CD14-positive monocyte (primary cell): ENCODE data around the gene PHOX2B. TPM values are rescaled to one million over a fixed set of nuclear protein-coding genes. Genes with fewer than 3 reads are reported as not detected.
A peak's percentile ranks its signal among the peaks of the same experiment; 100 is the strongest.

Experiments used
- DNase-seq, 3 donors: peaks; one replicate each; pipeline ENCODE4 v3.0.0-alpha.2; 2011 to 2022
- H2AFZ ChIP-seq: 2 replicates; pipeline ENCODE4 v1.6.0; 2012; ENCODE audit warnings: mild to moderate bottlenecking, low read depth, low read length, inconsistent platforms; ENCODE audit not compliant: insufficient read depth, poor library complexity, severe bottlenecking
- H3K27ac ChIP-seq, 2 donors: 1 replicate in 1 of 2; 2 replicates in 1 of 2; pipeline ENCODE4 v1.5.1; 2012 to 2013; ENCODE audit warnings: low read length in 2 of 2, control low read depth in 1 of 2, inconsistent platforms in 1 of 2, low read depth in 1 of 2, mild to moderate bottlenecking in 1 of 2
- H3K27me3 ChIP-seq, 2 donors: one replicate each; pipeline versions ENCODE4 v1.6.0 to v1.6.1; 2011 to 2013; ENCODE audit warnings: low read length in 2 of 2; ENCODE audit not compliant: control insufficient read depth in 2 of 2, insufficient read depth in 2 of 2
- H3K36me3 ChIP-seq, 2 donors: replicated peaks in 1 of 2; 1 replicate in 1 of 2; 2 replicates in 1 of 2; pipeline versions ENCODE4 v1.5.1 to v1.6.1; 2012 to 2013; ENCODE audit warnings: low read length in 2 of 2, control low read depth in 1 of 2, inconsistent platforms in 1 of 2, mild to moderate bottlenecking in 1 of 2; ENCODE audit not compliant: insufficient read depth in 2 of 2, control insufficient read depth in 1 of 2
- H3K4me1 ChIP-seq, 2 donors: 1 replicate in 1 of 2; 2 replicates in 1 of 2; pipeline versions ENCODE4 v1.5.1 to v1.6.1; 2012 to 2013; ENCODE audit warnings: low read length in 2 of 2, control low read depth in 1 of 2, inconsistent platforms in 1 of 2, mild to moderate bottlenecking in 1 of 2, moderate library complexity in 1 of 2; ENCODE audit not compliant: insufficient read depth in 2 of 2, control insufficient read depth in 1 of 2
- H3K4me2 ChIP-seq: replicated peaks from 2 replicates; pipeline ENCODE3; 2012; ENCODE audit warnings: low read length, moderate library complexity, mild to moderate bottlenecking; ENCODE audit not compliant: poor library complexity, severe bottlenecking; ENCODE audit errors: extremely low read depth
- H3K4me3 ChIP-seq, 3 experiments: fragments of 200-600 bp in 1 of 3; sonication (generic) in 1 of 3; replicated peaks in 1 of 3; 1 replicate in 2 of 3; 2 replicates in 1 of 3; pipeline ENCODE4 v1.5.1; 2011 to 2013; ENCODE audit warnings: low read length in 3 of 3, mild to moderate bottlenecking in 3 of 3, control low read depth in 2 of 3, low read depth in 2 of 3, inconsistent platforms in 1 of 3, moderate library complexity in 1 of 3
- H3K79me2 ChIP-seq: 2 replicates; pipeline ENCODE4 v1.6.0; 2012; ENCODE audit warnings: mild to moderate bottlenecking, control low read depth, inconsistent platforms, low read length, moderate library complexity; ENCODE audit not compliant: insufficient read depth
- H3K9ac ChIP-seq: 2 replicates; pipeline ENCODE4 v1.6.0; 2017; ENCODE audit warnings: low read length, mild to moderate bottlenecking; ENCODE audit not compliant: insufficient read depth, poor library complexity, severe bottlenecking
- H3K9me3 ChIP-seq, 2 donors: replicated peaks in 1 of 2; 1 replicate in 1 of 2; 2 replicates in 1 of 2; pipeline versions ENCODE4 v1.5.1 to v1.6.1; 2012 to 2013; ENCODE audit warnings: low read length in 2 of 2, control low read depth in 1 of 2; ENCODE audit not compliant: control insufficient read depth in 1 of 2, insufficient read depth in 1 of 2
- H4K20me1 ChIP-seq: 2 replicates; pipeline ENCODE4 v1.6.0; 2012; ENCODE audit warnings: mild to moderate bottlenecking, low read length, control low read depth, moderate library complexity; ENCODE audit not compliant: insufficient read depth
- H3K27ac Mint-ChIP-seq, 7 donors: one replicate each; pipeline ENCODE4 v1.8.0; 2020; ENCODE audit warnings: mild to moderate bottlenecking in 7 of 7, mixed read lengths in 7 of 7, moderate library complexity in 6 of 7, inconsistent platforms in 2 of 7
- H3K27me3 Mint-ChIP-seq, 3 donors: one replicate each; pipeline ENCODE4 v1.8.0; 2021 to 2022; ENCODE audit warnings: low read depth in 3 of 3, mild to moderate bottlenecking in 3 of 3, mixed read lengths in 3 of 3, moderate library complexity in 3 of 3, inconsistent platforms in 1 of 3
- H3K36me3 Mint-ChIP-seq, 2 donors: one replicate each; pipeline ENCODE4 v1.8.0; 2020; ENCODE audit warnings: mixed read lengths in 2 of 2, inconsistent platforms in 1 of 2, mild to moderate bottlenecking in 1 of 2
- H3K4me1 Mint-ChIP-seq: one replicate; pipeline ENCODE4 v1.8.0; 2020; ENCODE audit warnings: mild to moderate bottlenecking, mixed read lengths
- H3K4me3 Mint-ChIP-seq, 2 donors: one replicate each; pipeline ENCODE4 v1.8.0; 2020; ENCODE audit warnings: mild to moderate bottlenecking in 2 of 2, mixed read lengths in 2 of 2, moderate library complexity in 1 of 2
- H3K9me3 Mint-ChIP-seq, 7 donors: one replicate each; pipeline ENCODE4 v1.8.0; 2020 to 2022; ENCODE audit warnings: mixed read lengths in 7 of 7, mild to moderate bottlenecking in 6 of 7, moderate library complexity in 6 of 7, inconsistent platforms in 2 of 7
- WGBS: methylation state at CpG from one replicate; pipeline ENCODE4 v1.1.5; 2013; ENCODE audit warnings: missing lambda C conversion rate; ENCODE audit not compliant: insufficient coverage; 5-methylcytosine and 5-hydroxymethylcytosine counted together
- intact Hi-C, 2 donors: fragments of 100-400 bp; cut with micrococcal nuclease; formaldehyde crosslinking; loops; one replicate each; pipeline versions ENCODE4 v1.15.0 to v1.15.1; 2023
- polyA minus RNA-seq: library from RNA; depleted of rRNA, polyadenylated mRNA; stranded (reverse); fragments of >200 nt; gene quantifications from 2 replicates; pipeline ENCODE4 v1.2.3, GENCODE V29; 2012
- polyA plus RNA-seq, 3 donors: library from polyadenylated mRNA; depleted of rRNA in 1 of 3; unstranded in 2 of 3; stranded (reverse) in 1 of 3; fragments of 300-500 nt in 2 of 3; fragments of >200 nt in 1 of 3; fragmentation: Illumina TruSeq in 2 of 3; gene quantifications; 1 replicate in 2 of 3; 2 replicates in 1 of 3; pipeline ENCODE4 v1.2.3, GENCODE V29; 2012 to 2021
- total RNA-seq, 12 experiments: library from RNA in 1 of 12; stranded (reverse) in 1 of 12; fragments of 120-200 nt in 1 of 12; gene quantifications; one replicate each; pipeline ENCODE4 v1.2.4 and lab custom pipeline; 2013 to 2026; ENCODE audit warnings: mixed read lengths in 6 of 12, inconsistent platforms in 1 of 12
- TF ChIP-seq, protein P1 (sequence below): fragments of 200-600 bp; IDR thresholded peaks from one replicate; pipeline ENCODE4 v1.8.0; 2022; ENCODE audit warnings: antibody characterized with exemption, mild to moderate bottlenecking

The PHOX2B gene
- total RNA-seq (2013): 0.04 TPM
- polyA plus RNA-seq: not detected
- polyA minus RNA-seq: not detected in 2 replicates
- total RNA-seq (lab: John Stamatoyannopoulos, UW): 0 to 0.60 (median 0) reads per million in 11 experiments

DNA sequence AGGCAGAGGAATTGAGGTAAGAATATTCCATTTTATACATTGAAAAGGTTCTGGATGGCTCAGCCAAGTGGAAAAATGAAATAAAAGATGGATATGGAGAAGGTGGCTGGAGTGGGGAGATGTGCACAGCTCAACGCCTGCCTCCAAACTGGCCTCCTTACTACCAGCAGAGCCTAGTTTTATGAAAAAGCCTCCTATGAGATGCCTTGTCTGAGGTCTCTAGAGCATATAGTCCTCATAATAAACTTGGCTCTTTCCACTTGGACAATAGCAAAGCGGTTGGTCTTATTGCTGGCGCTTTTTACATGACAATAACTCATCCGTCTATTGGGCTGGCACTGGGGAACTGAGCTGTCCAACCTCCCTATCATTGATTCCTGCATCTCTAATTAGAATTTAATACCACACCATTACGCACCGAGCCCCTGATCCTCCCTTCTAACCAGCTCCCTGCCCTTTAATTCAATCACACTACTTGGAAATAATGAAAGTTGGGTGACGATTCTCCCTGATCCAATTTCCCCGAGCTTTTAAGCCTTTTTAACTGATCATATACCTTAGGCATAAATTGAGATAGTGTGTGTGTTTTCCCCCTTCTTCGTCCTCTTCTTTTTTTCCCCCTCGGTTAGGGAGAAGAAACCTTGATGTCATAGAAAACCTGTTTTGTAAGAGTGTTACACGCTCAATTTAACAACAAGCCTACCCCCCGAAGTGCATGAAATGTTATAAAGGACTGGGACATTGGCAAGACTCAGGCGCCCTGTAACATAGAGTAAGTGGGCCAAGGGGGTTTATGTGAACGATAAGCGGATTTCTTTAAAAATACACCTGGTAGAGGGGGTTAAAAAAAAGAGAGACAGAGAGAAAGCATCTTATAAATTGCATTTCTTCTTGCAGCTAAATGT is at the start of gene PHOX2B:
TSS of gene PHOX2B (minus strand) at position 155 of the 905 bp plus-strand sequence. CDS start at position 40, 115 bp downstream.
- WGBS: 16% methylated on average over 3 of the region's 15 CpGs
- H3K36me3 ChIP-seq: no peaks in the 10 kb centered on the region
- H3K27ac ChIP-seq: no peak within 1 kb of the TSS
- H3K79me2 ChIP-seq: no peaks in the 10 kb centered on the region
- peaks cover 3% of the 10 kb centered on the region for H3K4me1 Mint-ChIP-seq
- peak within 1 kb of the TSS in 1 of 7 donors; percentile 36 for H3K27ac Mint-ChIP-seq
- DNase-seq: no peak
- TF ChIP-seq, protein P1, sequence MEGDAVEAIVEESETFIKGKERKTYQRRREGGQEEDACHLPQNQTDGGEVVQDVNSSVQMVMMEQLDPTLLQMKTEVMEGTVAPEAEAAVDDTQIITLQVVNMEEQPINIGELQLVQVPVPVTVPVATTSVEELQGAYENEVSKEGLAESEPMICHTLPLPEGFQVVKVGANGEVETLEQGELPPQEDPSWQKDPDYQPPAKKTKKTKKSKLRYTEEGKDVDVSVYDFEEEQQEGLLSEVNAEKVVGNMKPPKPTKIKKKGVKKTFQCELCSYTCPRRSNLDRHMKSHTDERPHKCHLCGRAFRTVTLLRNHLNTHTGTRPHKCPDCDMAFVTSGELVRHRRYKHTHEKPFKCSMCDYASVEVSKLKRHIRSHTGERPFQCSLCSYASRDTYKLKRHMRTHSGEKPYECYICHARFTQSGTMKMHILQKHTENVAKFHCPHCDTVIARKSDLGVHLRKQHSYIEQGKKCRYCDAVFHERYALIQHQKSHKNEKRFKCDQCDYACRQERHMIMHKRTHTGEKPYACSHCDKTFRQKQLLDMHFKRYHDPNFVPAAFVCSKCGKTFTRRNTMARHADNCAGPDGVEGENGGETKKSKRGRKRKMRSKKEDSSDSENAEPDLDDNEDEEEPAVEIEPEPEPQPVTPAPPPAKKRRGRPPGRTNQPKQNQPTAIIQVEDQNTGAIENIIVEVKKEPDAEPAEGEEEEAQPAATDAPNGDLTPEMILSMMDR: no peak
- no peaks in the 10 kb centered on the region for H3K4me1 ChIP-seq
- H3K9me3 Mint-ChIP-seq: peaks cover 0 to 27% (median 19%) of the 10 kb centered on the region in 7 donors
- H3K9ac ChIP-seq: no peak within 1 kb of the TSS
- no peak within 1 kb of the TSS for H3K4me2 ChIP-seq
- H3K27me3 ChIP-seq: peaks cover 90 to 95% of the 10 kb centered on the region in 2 donors
- no peak within 1 kb of the TSS for H3K4me3 ChIP-seq
- H3K27me3 Mint-ChIP-seq: peaks cover 91 to 97% (median 96%) of the 10 kb centered on the region in 3 donors
- intact Hi-C loops: no loop called here
- H3K4me3 Mint-ChIP-seq: peak within 1 kb of the TSS in 1 of 2 donors; percentile 89
- H3K9me3 ChIP-seq: peaks cover 0 to 50% of the 10 kb centered on the region in 2 donors
- H2AFZ ChIP-seq: no peak within 1 kb of the TSS
- H4K20me1 ChIP-seq: no peaks in the 10 kb centered on the region
- H3K36me3 Mint-ChIP-seq: no peaks in the 10 kb centered on the region

DNA sequence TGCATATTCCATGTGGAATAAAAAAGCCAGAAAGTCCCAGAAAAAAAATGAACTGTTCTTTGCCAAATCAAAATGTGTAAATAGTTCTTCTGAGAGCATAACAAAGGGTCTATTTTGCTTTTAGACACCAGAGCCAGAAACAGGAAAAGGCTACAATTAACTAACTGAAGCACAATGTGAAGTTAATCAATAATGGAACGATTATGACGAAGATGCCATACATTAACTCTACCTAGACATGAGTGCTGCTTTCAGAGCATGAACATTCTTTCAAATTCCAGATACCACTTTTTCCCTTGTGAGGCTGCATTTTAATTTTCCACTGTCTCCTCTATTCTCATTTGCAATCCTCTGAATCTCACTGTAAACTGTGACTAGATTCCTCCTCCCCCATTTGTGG is 48.7 kb upstream of the PHOX2B start:
- Histone ChIP-seq H3K9ac (no peak overlapping the region), H3K4me1 (no peaks in the 10 kb centered on the region), H3K27ac (no peak overlapping the region), H4K20me1 (no peaks in the 10 kb centered on the region), H3K27me3 (peaks cover 4 to 10% of the 10 kb centered on the region in 2 donors), H3K79me2 (no peaks in the 10 kb centered on the region), H3K9me3 (no peaks in the 10 kb centered on the region), H3K36me3 (no peaks in the 10 kb centered on the region), H3K4me2 (no peak overlapping the region), H2AFZ (no peak overlapping the region), H3K4me3 (no peak overlapping the region)
- Mint-ChIP-seq H3K4me3 (no peak overlapping the region), H3K27ac (no peak overlapping the region), H3K9me3 (peaks cover 0 to 6% (median 0%) of the 10 kb centered on the region in 7 donors), H3K36me3 (no peaks in the 10 kb centered on the region), H3K4me1 (no peaks in the 10 kb centered on the region), H3K27me3 (peaks cover 3 to 22% (median 5%) of the 10 kb centered on the region in 3 donors)
- TF ChIP-seq, protein P1: no peak
- intact Hi-C loops: no loop called here
- DNase-seq: no peak
- WGBS: no CpG with 5 or more reads among the region's 2 CpGs
